COR-L47 (cell line): Measurements from ENCODE around the gene C11orf21.

ENCODE experiments used
- DNase-seq: peaks from one replicate; lab custom pipeline; 2025; lab: John Stamatoyannopoulos, UW

The C11orf21 gene

DNA sequence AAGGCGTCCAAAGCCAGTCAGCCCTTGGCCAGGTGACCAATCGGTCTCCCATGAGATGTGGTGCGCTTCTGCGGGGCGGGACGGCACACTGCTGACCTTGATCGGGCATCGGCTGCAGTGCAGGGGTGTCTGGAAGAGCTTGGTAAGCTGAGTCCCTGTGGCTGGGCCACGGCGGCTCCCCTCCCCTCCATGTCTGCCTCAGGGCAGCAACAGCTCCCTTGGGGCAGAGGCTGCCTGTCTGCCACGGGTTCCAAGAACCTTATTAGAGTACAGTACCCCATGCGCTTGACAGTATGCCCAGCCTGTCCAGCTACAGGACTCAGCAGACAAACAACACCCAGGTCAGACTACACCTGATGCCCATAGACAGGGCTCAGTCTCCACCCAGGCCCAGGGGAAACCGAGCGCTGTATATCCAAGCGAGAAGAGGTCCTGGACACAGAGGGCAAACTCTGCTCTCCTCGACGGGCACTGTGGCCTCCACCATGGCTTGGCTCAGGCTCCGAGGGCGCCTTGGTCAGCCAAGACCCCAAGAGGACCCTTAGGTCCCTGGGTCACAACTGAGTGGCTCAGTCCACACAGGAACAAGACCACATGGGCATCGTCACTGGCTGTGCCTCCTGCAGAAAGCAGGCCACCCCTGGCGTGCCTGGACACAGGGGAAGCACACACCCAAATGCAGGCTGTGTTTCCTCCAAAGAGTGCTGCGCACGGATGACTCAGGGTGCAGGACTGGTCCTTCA is 19.0 kb upstream of the C11orf21 start:
- no peak for DNase-seq

DNA sequence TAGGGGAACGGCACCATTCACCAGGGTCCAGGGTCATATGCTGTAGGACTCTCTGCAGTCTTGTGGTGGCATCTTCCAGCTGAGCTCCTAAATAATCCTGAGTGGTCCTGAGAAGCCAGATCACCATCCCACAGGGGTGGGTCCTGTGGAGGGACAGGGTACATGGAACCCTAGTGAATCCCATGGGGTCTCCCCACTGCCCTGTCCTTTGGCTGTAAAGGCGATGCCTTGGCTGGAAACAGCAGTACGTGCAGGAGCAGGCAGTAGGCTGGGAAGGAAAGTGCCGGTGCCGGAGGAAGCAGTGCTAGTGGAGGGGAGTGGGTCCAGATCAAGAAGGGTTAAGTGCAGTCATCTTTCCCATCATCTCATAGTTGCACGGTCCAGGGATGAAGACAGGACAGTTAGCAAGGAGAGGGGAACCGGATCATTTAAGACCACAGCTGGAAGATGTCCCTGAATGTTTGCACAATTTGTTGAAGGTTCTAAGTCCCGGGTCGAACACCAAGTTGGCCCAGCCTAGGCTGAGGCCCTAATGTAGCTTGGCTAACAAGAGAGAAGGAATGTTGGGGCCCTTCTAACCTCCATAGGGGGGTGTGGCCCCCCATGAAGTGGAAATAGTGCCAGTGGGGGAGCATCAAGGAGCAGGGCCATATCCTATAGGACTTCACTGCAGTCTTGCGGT is 18.2 kb upstream of the C11orf21 start:
- no peak for DNase-seq

DNA sequence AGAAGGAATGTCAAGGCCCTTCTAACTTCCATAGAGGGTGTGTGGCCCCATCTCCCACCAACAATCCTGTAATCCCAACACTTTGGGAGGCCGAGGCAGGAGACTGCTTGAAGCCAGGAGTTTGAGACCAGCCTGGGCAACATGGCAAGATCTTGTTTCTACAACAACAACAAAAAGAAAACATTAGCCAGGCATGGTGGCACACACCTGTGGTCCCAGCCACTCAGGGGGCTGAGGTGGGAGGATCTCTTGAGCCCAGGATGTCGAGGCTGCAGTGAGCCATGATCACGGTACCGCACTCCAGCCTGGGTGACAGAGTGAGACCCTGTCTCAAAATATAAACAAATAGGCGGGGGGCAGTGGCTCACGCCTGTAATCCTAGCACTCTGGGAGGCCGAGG is 17.0 kb upstream of the C11orf21 start:
- no peak for DNase-seq

DNA sequence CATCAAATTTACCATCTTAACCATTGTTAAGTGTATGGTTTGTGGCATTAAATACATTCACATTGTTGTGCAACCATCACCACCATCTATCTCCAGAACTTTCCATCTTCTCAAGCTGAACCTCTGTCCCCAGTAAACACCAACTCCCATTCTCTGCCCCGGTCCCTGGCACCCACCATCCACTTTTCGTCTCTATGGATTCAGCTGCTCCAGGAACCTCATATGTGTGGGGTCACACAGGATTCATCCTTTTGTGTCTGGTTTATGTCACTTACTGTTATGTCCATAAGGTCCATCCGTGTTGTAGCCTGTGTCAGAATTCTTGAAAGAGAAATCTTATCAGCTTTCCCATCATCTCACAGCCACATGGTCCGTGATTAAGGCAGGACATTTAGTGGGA is 16.4 kb upstream of the C11orf21 start:
- no peak for DNase-seq

DNA sequence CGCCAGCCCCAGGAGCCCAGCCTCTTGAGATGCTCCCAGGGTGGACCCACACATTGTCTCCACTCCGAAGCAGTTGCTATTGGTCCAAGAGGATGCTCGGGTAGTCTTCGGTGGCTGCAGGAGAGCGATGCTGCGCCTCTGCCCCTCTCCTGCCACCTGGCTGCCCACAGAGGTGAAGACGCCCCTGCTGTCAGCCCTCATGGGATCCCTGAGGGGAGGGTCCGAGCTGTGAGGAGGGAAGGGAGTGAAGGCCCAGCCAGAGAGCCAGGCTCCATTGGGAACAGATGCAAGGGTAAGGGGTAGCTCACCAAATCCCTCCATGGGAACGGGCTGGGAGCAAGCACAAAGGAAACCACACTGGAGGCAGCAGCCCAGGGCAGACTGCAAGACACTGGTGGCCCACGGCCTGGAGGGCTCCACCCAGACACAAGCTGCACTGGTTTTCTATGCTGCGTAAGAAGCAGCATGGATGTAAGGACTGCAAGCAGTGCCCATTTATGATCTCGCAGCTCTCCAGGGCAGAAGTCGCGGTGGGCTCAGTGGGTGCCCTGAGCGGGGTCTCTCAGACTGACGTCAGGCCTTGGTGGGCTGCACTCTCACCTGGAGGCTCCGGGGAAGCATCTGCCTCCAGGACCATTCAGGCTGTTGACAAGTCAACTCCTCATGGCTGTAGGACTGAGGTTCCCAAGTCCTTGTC is 15.8 kb upstream of the C11orf21 start:
- no peak for DNase-seq

DNA sequence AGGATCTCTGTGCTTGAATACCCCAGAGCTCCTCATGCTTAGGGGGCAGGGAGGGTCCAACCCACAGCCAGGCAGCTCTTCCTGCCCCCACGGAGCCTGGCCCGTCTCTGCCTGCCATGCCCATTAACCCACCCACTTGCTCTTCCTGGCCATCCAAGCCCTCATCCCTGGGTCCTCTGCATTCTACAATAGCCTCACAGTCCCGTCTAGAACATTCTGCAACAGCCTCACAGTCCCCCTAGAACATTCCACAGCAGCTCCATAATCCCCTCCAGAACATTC is 15.2 kb upstream of the C11orf21 start:
- DNase-seq: no peak

DNA sequence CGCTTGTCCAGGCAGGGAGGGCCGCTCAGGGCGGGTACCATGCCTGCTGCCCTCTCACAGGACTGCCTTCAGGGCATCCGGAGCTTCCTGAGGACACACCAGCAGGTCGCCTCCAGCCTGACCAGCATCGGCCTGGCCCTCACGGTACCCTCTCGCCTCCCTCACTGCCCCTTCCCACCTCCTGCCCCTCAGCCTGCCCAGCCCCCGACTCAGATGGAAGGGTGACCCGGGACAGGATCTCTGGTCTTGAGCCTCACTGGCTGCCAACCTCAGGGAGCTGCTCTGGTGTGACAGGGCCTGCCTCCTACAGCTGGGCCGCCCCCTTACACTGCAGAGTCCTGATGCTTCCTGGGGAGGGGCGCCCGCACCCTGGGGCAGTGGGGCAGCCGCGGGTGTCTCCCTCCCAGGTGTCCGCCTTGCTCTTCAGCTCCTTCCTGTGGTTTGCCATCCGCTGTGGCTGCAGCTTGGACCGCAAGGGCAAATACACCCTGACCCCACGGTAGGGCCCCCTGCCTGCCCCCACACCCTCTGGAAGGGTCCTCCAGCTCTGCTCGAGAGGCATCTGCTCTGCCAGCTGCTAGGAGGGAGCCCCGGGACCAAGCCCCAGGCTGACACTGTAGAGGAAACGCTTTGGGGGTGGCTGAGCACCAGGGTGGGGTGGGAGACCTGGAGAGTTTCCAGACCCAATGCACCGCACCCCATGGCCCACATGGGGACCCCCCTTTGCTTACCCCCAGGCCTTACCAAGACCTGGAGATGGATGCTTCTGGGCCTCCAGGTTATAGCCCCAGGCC is 14.6 kb upstream of the C11orf21 start:
- DNase-seq: no peak

DNA sequence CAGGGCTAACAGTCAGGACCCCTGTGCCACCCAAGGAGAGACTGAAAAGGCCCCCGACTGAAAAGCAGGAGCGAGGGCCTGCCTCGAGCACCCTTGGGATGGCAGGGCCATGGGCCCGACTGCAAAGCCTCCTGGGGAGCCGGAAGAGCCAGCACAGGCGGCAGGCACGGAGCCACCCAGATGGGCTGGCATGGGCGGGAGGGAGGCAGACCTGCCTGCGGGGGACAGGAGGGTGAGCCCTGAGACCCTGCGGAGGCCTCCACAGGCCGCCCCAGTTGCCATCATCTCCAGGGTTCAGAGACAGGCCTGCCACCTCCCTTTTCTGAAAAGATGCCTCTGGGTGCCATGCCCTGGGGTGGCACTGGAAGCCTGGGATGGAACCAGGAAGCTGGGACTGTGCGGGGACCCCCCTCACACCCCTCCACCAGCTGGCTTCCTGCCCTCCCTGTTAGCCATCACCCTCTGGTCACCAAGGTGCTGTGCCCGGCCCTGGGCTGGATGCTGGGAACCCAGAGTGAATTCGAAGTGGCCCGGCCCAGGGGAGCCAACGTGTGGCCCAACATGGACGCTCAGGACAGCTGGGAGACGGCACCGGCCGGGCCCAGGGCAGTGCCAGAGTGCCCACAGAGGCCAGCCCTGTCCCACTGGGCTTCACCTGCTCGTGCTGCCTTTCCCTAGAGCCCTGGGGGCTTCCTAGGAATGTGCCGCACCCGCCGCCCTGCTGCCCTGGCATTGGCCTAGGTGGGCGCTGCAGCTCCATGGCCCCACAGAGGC is 13.9 kb upstream of the C11orf21 start:
- no peak for DNase-seq

DNA sequence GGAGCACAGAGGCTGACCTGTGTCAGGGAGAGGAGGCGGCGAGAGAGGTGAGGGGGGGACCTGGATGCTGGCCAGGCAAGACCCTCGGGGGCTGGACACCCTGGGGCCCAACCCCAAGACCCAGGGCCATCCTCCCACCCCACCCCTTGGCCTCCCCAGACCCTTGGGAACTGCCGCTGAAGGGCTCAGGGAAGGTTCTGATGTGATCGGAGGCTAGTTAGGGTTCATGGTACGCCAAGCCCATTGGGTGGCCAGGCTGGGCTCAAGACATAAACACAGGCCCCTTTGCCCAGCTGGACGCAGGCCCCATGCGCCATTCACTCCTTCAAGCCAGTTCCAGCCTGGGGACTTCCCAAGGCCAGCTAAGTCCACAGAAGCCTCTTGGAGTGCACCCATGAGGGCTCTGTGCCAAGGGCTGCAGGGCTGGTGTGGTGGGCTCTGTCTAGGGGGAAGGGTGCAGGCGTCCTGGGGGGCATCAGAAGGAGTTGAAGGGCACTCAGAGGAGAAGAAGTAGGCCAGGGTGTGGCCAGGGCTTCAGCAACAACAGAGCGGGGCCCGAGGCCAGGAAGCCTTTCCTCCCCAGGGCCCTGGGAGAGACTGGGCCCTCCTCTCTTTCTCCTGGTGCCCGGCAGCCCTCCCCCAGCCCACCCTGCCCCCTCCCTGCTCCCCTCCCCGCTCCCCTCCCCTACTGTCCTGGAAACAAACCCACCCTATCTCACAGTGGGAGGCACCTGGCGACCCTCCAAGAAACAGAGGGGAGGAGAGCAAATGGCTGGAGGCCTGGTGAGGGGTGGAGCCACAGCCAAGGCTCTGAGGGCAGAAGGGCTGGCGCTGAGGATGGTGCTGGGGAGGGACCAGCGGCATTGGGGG is 13.0 kb upstream of the C11orf21 start:
- DNase-seq: peak; percentile 80

DNA sequence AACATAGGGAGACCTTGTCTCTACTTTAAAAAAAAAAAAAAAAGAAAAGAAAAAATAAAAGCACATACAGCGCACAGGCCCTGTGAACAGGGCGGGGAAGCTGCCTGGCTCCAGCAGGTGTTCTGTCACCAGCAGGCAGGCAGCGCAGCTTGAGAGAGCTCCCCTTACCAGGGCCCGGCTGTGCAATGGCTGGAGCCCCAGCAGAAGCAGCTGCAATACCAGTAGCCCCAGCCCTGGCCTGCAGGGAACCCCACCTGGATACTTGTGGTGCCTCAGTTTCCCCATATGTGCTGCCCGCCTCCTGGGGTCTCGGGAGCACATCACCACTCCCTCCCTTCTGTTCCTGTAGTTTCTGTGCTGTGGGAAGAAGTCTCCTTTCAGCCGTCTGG is 12.4 kb upstream of the C11orf21 start:
- no peak for DNase-seq

DNA sequence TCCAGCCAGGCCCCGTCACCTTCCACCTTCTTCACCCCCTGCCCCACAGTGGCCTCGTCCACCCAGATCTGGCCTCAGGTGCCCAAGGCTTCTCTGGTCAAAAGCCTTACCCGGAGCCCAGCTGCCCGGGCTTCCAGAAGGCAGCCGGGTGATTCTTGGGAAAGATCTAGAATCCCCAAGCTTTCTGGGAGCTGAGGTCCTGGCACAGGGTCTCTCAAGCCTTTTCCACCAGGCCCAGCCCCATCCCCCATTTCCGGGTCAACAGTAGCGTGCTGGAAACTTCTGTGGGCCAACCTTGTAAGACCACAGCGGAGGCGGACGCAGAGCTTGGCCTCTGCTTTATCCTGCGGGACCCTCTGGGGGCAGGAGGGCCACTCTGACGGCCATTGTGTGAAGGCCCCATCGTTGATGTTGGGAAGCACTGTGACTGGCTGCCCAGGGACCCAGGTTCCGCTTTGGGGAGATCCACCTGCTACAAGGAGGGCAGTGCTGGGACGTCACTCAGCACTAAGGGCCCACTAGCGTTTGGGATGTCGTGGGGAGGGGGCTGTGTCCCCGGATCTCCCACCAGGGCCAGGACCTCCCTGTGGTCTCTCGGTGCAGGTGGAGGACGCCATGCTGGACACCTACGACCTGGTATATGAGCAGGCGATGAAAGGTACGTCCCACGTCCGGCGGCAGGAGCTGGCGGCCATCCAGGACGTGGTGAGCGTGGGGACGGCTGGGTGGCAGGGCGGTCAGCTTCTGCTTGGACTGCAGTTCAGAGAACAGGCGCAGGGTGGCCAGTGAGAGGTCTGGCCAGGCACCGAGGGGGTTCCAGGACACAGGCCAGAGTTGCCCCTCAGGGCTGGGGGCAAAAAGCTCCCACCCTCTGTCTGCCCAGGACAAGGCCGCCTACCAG is 11.6 kb upstream of the C11orf21 start:
- DNase-seq: no peak

DNA sequence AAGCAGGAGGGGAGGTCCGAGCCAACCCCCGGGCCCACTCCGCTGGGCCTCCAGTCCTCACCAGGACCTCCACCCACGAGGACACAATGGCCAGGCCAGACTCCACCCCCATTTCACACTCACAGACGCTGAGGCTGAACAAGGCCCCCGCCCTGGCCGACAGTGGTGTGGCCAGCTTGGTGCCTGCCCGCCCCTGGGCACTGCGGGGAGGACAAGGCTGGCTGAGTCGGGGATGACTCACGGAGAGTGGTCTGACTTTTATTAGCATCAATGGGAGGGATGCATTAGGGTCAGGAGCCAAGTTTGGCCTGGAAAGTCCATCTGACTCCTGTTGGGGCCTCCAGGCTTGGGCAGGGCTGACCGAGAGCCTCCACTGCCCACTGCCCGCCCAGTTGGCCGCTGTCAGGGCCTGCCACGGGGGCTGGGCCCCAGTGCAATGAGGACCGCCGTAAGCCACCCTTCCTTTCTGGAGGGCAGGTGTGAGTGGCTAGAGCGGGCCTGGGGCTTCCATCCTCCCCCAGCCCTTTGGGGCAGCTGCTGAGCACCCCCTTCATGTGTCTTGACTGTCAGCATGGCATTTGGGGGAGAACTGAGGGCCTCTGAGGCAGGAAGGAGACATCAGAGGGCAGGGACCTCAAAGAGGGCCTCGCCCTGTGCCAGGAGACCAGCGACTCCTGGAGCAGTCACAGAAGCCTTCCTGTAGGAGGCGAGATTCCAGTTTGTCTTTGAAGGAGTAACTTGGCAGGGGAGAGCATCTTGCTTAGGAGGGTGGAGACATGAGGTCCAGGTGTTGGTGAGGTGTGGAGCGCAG is 10.7 kb upstream of the C11orf21 start:
- DNase-seq: no peak

DNA sequence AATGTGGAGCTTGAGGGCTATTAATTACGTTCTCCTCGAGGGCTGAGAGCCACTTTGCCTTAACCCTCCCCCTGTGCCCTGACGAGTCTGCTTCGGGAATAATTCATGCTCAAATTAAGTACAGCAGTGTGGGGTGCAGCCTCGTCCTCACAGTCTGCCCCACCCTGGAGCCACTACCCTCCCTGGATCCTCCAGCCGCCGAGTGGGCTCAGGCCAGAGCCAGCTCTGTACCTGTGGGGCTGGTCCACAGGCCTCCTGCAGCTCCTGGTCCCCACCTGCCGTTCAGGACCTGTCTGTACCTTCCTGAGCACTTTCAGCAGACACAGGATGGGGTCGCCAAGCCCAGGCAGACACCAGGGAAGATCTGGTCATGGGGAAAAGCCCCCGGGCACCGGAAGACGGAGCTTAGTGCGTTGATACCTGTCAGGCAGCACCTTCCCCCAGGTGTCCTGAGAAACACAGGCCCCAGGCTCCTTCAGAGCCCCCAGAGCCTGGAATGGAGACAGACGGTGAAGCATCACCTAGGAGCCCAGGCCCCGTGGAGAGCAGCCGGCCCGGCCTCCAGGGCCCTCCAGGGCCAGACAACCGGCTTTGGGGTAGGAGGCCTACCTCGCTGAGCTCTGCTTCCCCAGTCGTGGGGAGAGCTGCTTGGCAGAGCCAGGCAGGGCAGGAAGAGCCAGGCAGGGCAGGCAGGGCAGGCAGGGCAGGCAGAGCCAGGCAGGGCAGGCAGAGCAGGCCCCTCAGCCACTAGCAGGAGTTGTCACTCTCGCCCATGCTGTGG is 9.8 kb upstream of the C11orf21 start:
- no peak for DNase-seq

DNA sequence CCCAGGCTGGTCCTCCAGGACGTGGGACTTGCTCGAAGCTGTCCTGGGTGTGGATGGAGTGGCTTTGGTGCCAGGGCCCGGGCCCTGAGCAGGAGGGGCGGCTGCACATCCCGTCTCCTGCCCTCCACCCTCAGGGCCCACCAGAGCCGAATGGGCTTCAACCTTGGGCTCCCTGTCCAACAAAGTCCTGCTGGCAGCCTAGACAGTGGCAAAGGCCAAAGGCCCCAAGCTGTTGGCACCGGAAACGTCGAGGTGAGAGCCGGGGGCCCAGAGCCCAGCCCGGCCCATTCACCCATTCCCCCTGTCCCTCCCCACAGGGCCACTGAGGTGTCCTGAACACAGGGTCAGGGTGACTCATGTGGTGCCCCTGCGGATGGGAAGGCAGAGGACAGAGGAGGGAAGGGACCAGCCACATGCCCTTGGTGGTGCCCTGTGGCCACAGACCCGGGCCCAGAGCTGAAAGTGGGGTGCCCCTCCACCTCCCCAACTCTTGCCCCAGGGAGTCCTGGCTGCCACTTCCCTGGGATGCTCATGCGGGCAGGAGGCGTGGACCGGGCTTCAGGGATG is 9.2 kb upstream of the C11orf21 start:
- no peak for DNase-seq

DNA sequence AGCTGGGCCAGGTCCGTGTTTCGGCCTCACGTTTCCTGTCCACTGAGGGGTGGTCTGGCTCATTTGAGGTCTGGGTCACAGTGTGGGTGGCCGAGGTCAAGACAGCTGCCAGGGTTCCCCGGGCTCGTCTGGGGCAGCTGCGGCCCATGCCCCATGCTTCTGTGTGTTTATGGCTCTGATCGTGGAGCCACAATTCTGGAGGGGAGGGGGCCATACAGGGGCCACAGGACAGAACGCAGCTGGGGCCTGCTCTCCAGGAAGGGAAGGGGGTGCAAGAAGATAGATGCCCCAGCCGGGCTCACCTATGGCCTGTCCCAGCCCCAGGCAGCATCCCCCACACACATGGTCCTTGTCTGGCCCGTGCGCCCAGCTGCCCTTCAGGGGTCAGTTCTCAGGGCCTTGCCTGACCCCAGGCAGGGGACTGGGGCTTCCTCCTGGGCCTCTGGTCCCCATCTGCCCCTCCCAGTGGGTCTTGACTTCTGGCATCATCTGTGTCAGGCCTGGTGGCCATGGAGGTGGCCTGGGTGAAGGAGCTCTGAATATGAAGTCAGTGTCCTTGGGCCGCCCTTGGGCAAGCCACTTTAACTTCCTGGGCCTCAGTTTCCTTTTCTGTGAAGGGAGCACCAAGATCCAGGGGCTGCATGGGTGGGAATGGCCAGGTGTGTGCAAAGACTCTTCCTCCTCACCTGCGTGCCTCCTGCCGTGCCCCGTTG is 8.5 kb upstream of the C11orf21 start:
- no peak for DNase-seq

DNA sequence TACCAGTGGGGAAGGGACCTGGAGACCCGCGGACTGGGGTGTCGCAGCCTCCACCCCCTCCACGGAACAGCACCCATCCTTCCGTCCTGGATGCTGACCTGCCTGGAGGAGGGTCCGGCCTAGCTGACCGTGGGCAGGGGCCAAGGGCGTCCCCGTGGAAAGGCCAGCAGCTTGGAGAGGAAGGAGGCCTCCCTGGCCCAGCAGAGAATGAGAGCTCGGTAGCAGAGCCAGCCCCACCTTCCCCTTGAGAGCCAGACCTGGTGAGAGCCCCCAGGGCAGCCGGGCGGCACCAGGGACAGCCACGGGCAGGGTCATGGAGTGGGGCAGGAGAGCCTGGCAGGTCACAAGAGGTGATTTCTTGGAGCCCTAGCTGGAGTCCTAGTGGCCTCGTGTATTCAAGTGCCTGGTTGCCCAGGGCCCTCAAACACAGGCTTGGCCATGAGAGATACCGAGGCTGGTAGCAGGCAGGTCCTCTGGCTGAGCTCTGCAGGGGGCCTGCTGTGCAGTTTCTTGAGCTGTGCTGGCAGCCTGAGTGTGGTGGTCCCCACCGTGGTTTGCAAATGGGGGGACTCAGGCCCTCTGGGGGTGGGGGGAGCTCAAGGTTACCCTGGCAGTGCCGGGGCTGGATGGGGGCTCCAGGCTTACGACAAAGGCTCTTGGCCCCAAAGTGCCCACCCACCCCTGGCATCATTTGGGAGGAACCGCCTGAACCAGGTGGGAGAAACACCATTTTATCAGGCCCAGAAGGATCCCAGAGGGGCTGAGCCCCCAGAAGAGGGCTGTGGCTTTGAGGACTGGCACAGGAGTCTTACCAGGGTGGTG is 7.7 kb upstream of the C11orf21 start:
- DNase-seq: no peak
